HepG2 (cell line): ENCODE results near the gene CTCF. TPM values are rescaled to one million over a fixed set of nuclear protein-coding genes. Genes with fewer than 3 reads are reported as not detected.
A peak's percentile ranks its signal among the peaks of the same experiment; 100 is the strongest.

ENCODE experiments used
- ATF1 ChIP-seq: IDR thresholded peaks from 2 replicates; pipeline ENCODE4 v1.6.1; 2016; ENCODE audit warnings: mild to moderate bottlenecking, control low read depth
- FOXJ3 ChIP-seq: sonication (generic); formaldehyde crosslinking; IDR thresholded peaks from 2 replicates; pipeline ENCODE4 v1.4.0; 2020; ENCODE audit warnings: missing genetic modification reagents, mild to moderate bottlenecking, borderline replicate concordance
- HNRNPK ChIP-seq: fragments of 200-400 bp; formaldehyde crosslinking; IDR thresholded peaks from 2 replicates; pipeline ENCODE4 v1.6.1; 2018; ENCODE audit warnings: low read length, low read depth, moderate library complexity, mild to moderate bottlenecking; ENCODE audit not compliant: poor library complexity, severe bottlenecking
- MTF2 ChIP-seq: sonication (generic); formaldehyde crosslinking; IDR thresholded peaks from 2 replicates; pipeline ENCODE4 v1.5.0; 2020; ENCODE audit warnings: missing genetic modification reagents, borderline replicate concordance
- NCOA5 ChIP-seq: sonication (generic); formaldehyde crosslinking; IDR thresholded peaks from 2 replicates; pipeline ENCODE4 v1.4.0; 2020; ENCODE audit warnings: missing genetic modification reagents
- NFATC3 ChIP-seq: sonication (generic); formaldehyde crosslinking; IDR thresholded peaks from 2 replicates; pipeline ENCODE4 v1.5.1; 2020; ENCODE audit warnings: mild to moderate bottlenecking, missing genetic modification reagents
- NFE2L2 ChIP-seq: fragments of 150-350 bp; IDR thresholded peaks from 2 replicates; pipeline ENCODE4 v1.6.1; 2014; ENCODE audit warnings: low read length
- NR3C1 ChIP-seq: sonication (generic); formaldehyde crosslinking; IDR thresholded peaks from 2 replicates; pipeline ENCODE4 v1.4.0; 2020; ENCODE audit warnings: missing genetic modification reagents
- PTBP1 ChIP-seq: fragments of 200-400 bp; formaldehyde crosslinking; IDR thresholded peaks from 2 replicates; pipeline ENCODE4 v1.6.1; 2018; ENCODE audit warnings: low read length, low read depth; ENCODE audit not compliant: poor library complexity, severe bottlenecking
- RARG ChIP-seq: sonication (generic); formaldehyde crosslinking; IDR thresholded peaks from 2 replicates; pipeline ENCODE4 v1.4.0; 2020; ENCODE audit warnings: low read depth, mild to moderate bottlenecking, missing genetic modification reagents
- RBM39 ChIP-seq: fragments of 200-400 bp; formaldehyde crosslinking; IDR thresholded peaks from one replicate; pipeline ENCODE4 v1.6.1; 2018; ENCODE audit warnings: antibody characterized with exemption, mild to moderate bottlenecking, low read depth, low read length; ENCODE audit not compliant: poor library complexity, severe bottlenecking
- SALL2 ChIP-seq: sonication (generic); formaldehyde crosslinking; IDR thresholded peaks from 2 replicates; pipeline ENCODE4 v1.8.1; 2023; ENCODE audit warnings: mild to moderate bottlenecking, missing genetic modification reagents, inconsistent platforms
- SAP130 ChIP-seq: IDR thresholded peaks from 2 replicates; pipeline ENCODE4 v1.6.1; 2016; ENCODE audit warnings: low read depth
- TAF15 ChIP-seq: fragments of 200-400 bp; formaldehyde crosslinking; IDR thresholded peaks from one replicate; pipeline ENCODE4 v1.6.1; 2018; ENCODE audit warnings: mild to moderate bottlenecking, low read depth, low read length; ENCODE audit not compliant: poor library complexity, severe bottlenecking
- TP53 ChIP-seq: sonication (generic); formaldehyde crosslinking; conservative IDR thresholded peaks from 2 replicates; pipeline ENCODE4 v1.4.0; 2020; ENCODE audit warnings: missing genetic modification reagents
- ZFP41 ChIP-seq: sonication (generic); formaldehyde crosslinking; IDR thresholded peaks from 2 replicates; pipeline ENCODE4 v1.4.0; 2020; ENCODE audit warnings: mild to moderate bottlenecking, missing genetic modification reagents, borderline replicate concordance
- ZFP90 ChIP-seq: sonication (generic); formaldehyde crosslinking; IDR thresholded peaks from 2 replicates; pipeline ENCODE4 v1.8.0; 2022; ENCODE audit warnings: missing genetic modification reagents, mild to moderate bottlenecking, inconsistent platforms, borderline replicate concordance
- ZNF383 ChIP-seq: sonication (generic); formaldehyde crosslinking; IDR thresholded peaks from 2 replicates; pipeline ENCODE4 v1.4.0; 2020; ENCODE audit warnings: missing genetic modification reagents, mild to moderate bottlenecking, borderline replicate concordance
- ZNF614 ChIP-seq: IDR thresholded peaks from 2 replicates; pipeline ENCODE4 v1.6.1; 2018; ENCODE audit warnings: missing biosample characterization, missing genetic modification reagents, inconsistent platforms, borderline replicate concordance
- ZNF616 ChIP-seq: sonication (generic); formaldehyde crosslinking; IDR thresholded peaks from 2 replicates; pipeline ENCODE4 v1.5.0; 2020; ENCODE audit warnings: low read depth, mild to moderate bottlenecking, missing genetic modification reagents
- ZSCAN12 ChIP-seq: sonication (generic); formaldehyde crosslinking; IDR thresholded peaks from 2 replicates; pipeline ENCODE4 v1.9.0; 2021; ENCODE audit warnings: mild to moderate bottlenecking, missing genetic modification reagents
- ZUFSP ChIP-seq: sonication (generic); formaldehyde crosslinking; IDR thresholded peaks from 2 replicates; pipeline ENCODE4 v1.9.0; 2021; ENCODE audit warnings: missing genetic modification reagents, mild to moderate bottlenecking, borderline replicate concordance
- ZZZ3 ChIP-seq: sonication (generic); formaldehyde crosslinking; IDR thresholded peaks from 2 replicates; pipeline ENCODE4 v1.4.0; 2020; ENCODE audit warnings: missing genetic modification reagents, mild to moderate bottlenecking, borderline replicate concordance
- polyA plus RNA-seq, 8 experiments: library from polyadenylated mRNA; depleted of rRNA in 3 of 8; stranded (reverse) in 7 of 8; unstranded in 1 of 8; fragments of >200 nt; fragmentation: Illumina TruSeq in 4 of 8; extraction: Trizol in 4 of 8; gene quantifications; 2 replicates each; pipeline versions ENCODE4 v1.2.1 to v1.2.3, GENCODE V29; 2011 to 2016; ENCODE audit warnings: low read depth in 4 of 8, missing spikeins in 1 of 8, mixed read lengths in 1 of 8; ENCODE audit not compliant: insufficient read depth in 1 of 8
- total RNA-seq, 5 experiments: library from RNA; depleted of rRNA; stranded (reverse); fragments of >200 nt; fragmentation: Illumina TruSeq; extraction: Trizol; gene quantifications; 2 replicates each; pipeline ENCODE4 v1.2.3, GENCODE V29; 2016; ENCODE audit warnings: low read depth in 1 of 5
- TF ChIP-seq, protein P1 (sequence below): sonication (generic); formaldehyde crosslinking; IDR thresholded peaks from 2 replicates; pipeline ENCODE4 v1.4.0; 2020; ENCODE audit warnings: missing genetic modification reagents
- TF ChIP-seq, protein P2 (sequence below): sonication (generic); formaldehyde crosslinking; IDR thresholded peaks from 2 replicates; pipeline ENCODE4 v1.5.0; 2020; ENCODE audit warnings: mild to moderate bottlenecking, missing genetic modification reagents

Gene CTCF
- total and polyA plus RNA-seq, 2 of the 13 experiments (the other 11 are each of a cell fraction or from before 2014, with no cell fraction given): 19.5 to 37.5 TPM

DNA sequence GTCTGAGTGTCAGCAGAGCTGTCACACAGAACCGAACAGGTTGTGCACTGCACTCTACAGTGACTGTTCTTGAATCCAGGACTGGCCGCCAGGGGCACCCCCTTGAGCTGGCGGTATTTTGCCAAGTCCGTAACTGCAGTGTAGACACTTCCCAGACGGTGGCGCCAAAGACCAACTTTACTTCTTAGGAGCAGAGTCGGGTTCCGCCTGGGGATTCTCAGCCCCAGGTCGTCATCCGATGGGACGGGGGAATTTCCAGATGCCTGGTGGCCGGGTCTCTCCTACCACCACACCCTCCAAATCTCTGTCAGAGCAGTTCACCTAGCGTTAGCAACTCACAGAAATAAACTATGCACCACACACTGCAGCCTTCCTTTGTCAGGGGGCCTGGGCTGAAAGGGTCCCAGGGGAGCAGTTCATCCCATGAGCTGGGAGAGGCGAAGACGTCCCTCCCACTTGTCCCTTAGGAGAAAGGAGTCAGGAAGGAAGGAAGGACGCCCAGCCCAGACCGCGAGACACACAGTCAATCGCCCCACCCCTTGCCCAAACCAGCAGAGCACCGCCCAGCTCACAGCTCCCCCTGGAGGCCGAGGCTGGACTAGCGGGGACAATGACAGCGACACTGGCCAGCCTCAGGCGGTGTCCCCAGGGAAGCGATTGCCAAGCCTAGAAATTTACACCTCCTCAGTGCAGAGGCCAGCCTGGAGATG, 41.1 kb upstream of the CTCF start (continued):
- no peak for TF ChIP-seq NFE2L2
- TF ChIP-seq SAP130 (CRISPR knock-in tag): peak; percentile 83
- TF ChIP-seq ZFP41: no peak
- TF ChIP-seq HNRNPK: no peak
- TF ChIP-seq, protein P1, sequence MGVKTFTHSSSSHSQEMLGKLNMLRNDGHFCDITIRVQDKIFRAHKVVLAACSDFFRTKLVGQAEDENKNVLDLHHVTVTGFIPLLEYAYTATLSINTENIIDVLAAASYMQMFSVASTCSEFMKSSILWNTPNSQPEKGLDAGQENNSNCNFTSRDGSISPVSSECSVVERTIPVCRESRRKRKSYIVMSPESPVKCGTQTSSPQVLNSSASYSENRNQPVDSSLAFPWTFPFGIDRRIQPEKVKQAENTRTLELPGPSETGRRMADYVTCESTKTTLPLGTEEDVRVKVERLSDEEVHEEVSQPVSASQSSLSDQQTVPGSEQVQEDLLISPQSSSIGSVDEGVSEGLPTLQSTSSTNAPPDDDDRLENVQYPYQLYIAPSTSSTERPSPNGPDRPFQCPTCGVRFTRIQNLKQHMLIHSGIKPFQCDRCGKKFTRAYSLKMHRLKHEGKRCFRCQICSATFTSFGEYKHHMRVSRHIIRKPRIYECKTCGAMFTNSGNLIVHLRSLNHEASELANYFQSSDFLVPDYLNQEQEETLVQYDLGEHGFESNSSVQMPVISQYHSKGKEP (CRISPR knock-in tag): no peak
- TF ChIP-seq ZZZ3 (CRISPR knock-in tag): no peak
- TF ChIP-seq FOXJ3: no peak; the same call in 1 of the 2 replicates
- no peak for TF ChIP-seq NCOA5 (CRISPR knock-in tag)
- no peak for TF ChIP-seq PTBP1
- TF ChIP-seq, protein P2, sequence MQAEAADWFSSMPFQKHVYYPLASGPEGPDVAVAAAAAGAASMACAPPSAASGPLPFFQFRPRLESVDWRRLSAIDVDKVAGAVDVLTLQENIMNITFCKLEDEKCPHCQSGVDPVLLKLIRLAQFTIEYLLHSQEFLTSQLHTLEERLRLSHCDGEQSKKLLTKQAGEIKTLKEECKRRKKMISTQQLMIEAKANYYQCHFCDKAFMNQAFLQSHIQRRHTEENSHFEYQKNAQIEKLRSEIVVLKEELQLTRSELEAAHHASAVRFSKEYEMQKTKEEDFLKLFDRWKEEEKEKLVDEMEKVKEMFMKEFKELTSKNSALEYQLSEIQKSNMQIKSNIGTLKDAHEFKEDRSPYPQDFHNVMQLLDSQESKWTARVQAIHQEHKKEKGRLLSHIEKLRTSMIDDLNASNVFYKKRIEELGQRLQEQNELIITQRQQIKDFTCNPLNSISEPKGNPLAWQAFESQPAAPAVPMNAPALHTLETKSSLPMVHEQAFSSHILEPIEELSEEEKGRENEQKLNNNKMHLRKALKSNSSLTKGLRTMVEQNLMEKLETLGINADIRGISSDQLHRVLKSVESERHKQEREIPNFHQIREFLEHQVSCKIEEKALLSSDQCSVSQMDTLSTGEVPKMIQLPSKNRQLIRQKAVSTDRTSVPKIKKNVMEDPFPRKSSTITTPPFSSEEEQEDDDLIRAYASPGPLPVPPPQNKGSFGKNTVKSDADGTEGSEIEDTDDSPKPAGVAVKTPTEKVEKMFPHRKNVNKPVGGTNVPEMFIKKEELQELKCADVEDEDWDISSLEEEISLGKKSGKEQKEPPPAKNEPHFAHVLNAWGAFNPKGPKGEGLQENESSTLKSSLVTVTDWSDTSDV (CRISPR knock-in tag): no peak
- TF ChIP-seq ZNF614: peak; percentile 75; the same call in 1 of the 2 replicates
- TF ChIP-seq NFATC3 (CRISPR knock-in tag): no peak
- TF ChIP-seq NR3C1: no peak
- 0 out of 2 replicates have a peak, but pooled peaks have one; percentile 58 for TF ChIP-seq ZFP90 (CRISPR knock-in tag)
- no peak for TF ChIP-seq ZNF616 (CRISPR knock-in tag)
- no peak for TF ChIP-seq ATF1 (CRISPR knock-in tag)
- peak; percentile 85; the same call in 1 of the 2 replicates for TF ChIP-seq SALL2 (CRISPR knock-in tag)
- TF ChIP-seq ZSCAN12: no peak
- no peak; the same call in 1 of the 2 replicates for TF ChIP-seq TP53 (CRISPR knock-in tag)
- TF ChIP-seq RARG (CRISPR knock-in tag): no peak
- TF ChIP-seq MTF2 (CRISPR knock-in tag): peak; percentile 52; the same call in 1 of the 2 replicates
- peak; percentile 78 for TF ChIP-seq RBM39
- no peak for TF ChIP-seq TAF15
- TF ChIP-seq ZNF383 (CRISPR knock-in tag): no peak; the same call in 1 of the 2 replicates
- TF ChIP-seq ZUFSP: no peak
